ENCODE results near the gene MTCL1.

- TF ChIP-seq POLR2A (IDR thresholded peaks at IDR 0.05), result no peak
- no peak for TF ChIP-seq CTCF (IDR thresholded peaks at IDR 0.05)
These were observed 65.3 kb downstream of the MTCL1 start for GRCh38 chr18:8770657-8771056.

All from adrenal gland (tissue), 5 donors.